Measurements from ENCODE around the gene ITIH4. TPM values are rescaled to one million over a fixed set of nuclear protein-coding genes. Genes with fewer than 3 reads are reported as not detected.

ITIH4 gene
- total RNA-seq, 1 donor = 1.3 TPM

- TF ChIP-seq CTCF (IDR thresholded peaks at IDR 0.05; ENCODE audit: insufficient read depth, low read depth, low read length) = no peak
- H3K4me3 ChIP-seq (ENCODE audit: low read depth, low read length) = no peak overlapping the region
- DNase-seq (ENCODE audit: low read depth) = peak; percentile 4
Measured at GRCh38 chr3:52787672-52788625, 42.5 kb downstream of the ITIH4 start.

- H3K4me3 ChIP-seq (ENCODE audit: low read depth, low read length) = no peak overlapping the region
- no peak for TF ChIP-seq CTCF (IDR thresholded peaks at IDR 0.05; ENCODE audit: insufficient read depth, low read depth, low read length)
- DNase-seq (ENCODE audit: low read depth) = no peak
Measured at GRCh38 chr3:52787246-52787645, 43.2 kb downstream of the ITIH4 start.

- H3K4me3 ChIP-seq (ENCODE audit: low read depth, low read length) = no peak overlapping the region
- no peak for TF ChIP-seq CTCF (IDR thresholded peaks at IDR 0.05; ENCODE audit: insufficient read depth, low read depth, low read length)
Measured at GRCh38 chr3:52786330-52787215, 43.9 kb downstream of the ITIH4 start.

GRCh38 chr3:52784931-52785590, 45.4 kb downstream of the ITIH4 start:
- no peak for DNase-seq (ENCODE audit: low read depth)
- H3K4me3 ChIP-seq (ENCODE audit: low read depth, low read length) = no peak overlapping the region
- TF ChIP-seq CTCF (IDR thresholded peaks at IDR 0.05; ENCODE audit: insufficient read depth, low read depth, low read length) = no peak

More at GRCh38 chr3:52786330-52787215, 43.9 kb downstream of the ITIH4 start:
- no peak for DNase-seq (ENCODE audit: low read depth)

GRCh38 chr3:52784021-52784621, 46.4 kb downstream of the ITIH4 start:
- H3K4me3 ChIP-seq (ENCODE audit: low read depth, low read length) = no peak overlapping the region
- DNase-seq (ENCODE audit: low read depth) = no peak
- no peak for TF ChIP-seq CTCF (IDR thresholded peaks at IDR 0.05; ENCODE audit: insufficient read depth, low read depth, low read length)

GRCh38 chr3:52783211-52783555, 47.3 kb downstream of the ITIH4 start:
- peak; percentile 2 for DNase-seq (ENCODE audit: low read depth)
- no peak overlapping the region for H3K4me3 ChIP-seq (ENCODE audit: low read depth, low read length)
- no peak for TF ChIP-seq CTCF (IDR thresholded peaks at IDR 0.05; ENCODE audit: insufficient read depth, low read depth, low read length)

Measured in fibroblast of villous mesenchyme (primary cell).